Measurements from ENCODE around the gene TRIM41.

GRCh38 chr5:181235323-181235688 is 12.2 kb downstream of the TRIM41 start:
- no peak for TF ChIP-seq POLR2A (IDR thresholded peaks at IDR 0.05; ENCODE audit: low read depth, low read length)
- TF ChIP-seq POLR2AphosphoS5 (IDR thresholded peaks at IDR 0.05; ENCODE audit: low read depth, low read length), result no peak; the same call in 1 of the 2 replicates

Data from GM12892 (cell line).